PC-3 (cell line): ENCODE results near the gene TRIM27. TPM values are rescaled to one million over a fixed set of nuclear protein-coding genes. Genes with fewer than 3 reads are reported as not detected.
A peak's percentile ranks its signal among the peaks of the same experiment; 100 is the strongest.
"Not testable (repeated sequence)": the region's sequence is repeated elsewhere in the genome, so short reads cannot be mapped to it uniquely, and the experiment has no call there.

Source experiments
- ATAC-seq: fragments of 200-7000 bp; cut with Tn5 transposase; 2 replicates; pipeline ENCODE4 v1.9.1; 2020; ENCODE audit warnings: mild to moderate bottlenecking, moderate library complexity
- BruUV-seq: library from RNA; stranded (reverse); fragments of 400-500 nt; replicated peaks from 2 replicates; lab custom pipeline; 2021; lab: Mats Ljungman, UMichigan
- CTCF ChIA-PET: fragments of 300-600 bp; sonication (Branson Sonifier 250); formaldehyde crosslinking; loops from one replicate; lab custom pipeline; 2022; ENCODE audit warnings: antibody characterized with exemption; lab: Charles Lee
- POLR2A ChIA-PET: fragments of 300-600 bp; sonication (Branson Sonifier 250); formaldehyde crosslinking; loops from one replicate; lab custom pipeline; 2022; ENCODE audit warnings: antibody characterized with exemption; ENCODE audit not compliant: unreplicated experiment; lab: Charles Lee
- DNase-seq: peaks from one replicate; pipeline ENCODE4 v3.0.0-alpha.2; 2015
- H2AFZ ChIP-seq: fragments of 300-600 bp; sonication (generic); 2 replicates; pipeline ENCODE4 v1.6.0; 2016; ENCODE audit warnings: antibody characterized with exemption, low read length
- H3F3A ChIP-seq: fragments of 300-600 bp; sonication (generic); one replicate; pipeline ENCODE4 v1.6.0; 2017; ENCODE audit warnings: antibody characterized with exemption, low read length, control low read depth, mild to moderate bottlenecking; ENCODE audit not compliant: unreplicated experiment
- H3K27ac ChIP-seq: fragments of 300-600 bp; sonication (generic); 2 replicates; pipeline ENCODE4 v1.5.1; 2016; ENCODE audit warnings: mild to moderate bottlenecking, low read length
- H3K27me3 ChIP-seq: fragments of 300-600 bp; sonication (generic); 2 replicates; pipeline ENCODE4 v1.6.1; 2016; ENCODE audit warnings: low read length, mixed read lengths
- H3K36me3 ChIP-seq: fragments of 300-600 bp; sonication (generic); 2 replicates; pipeline ENCODE4 v1.6.1; 2016; ENCODE audit warnings: low read depth, mixed run types, low read length, mixed read lengths
- H3K4me1 ChIP-seq: fragments of 300-600 bp; sonication (generic); 2 replicates; pipeline ENCODE4 v1.5.1; 2016; ENCODE audit warnings: low read length; ENCODE audit not compliant: insufficient read depth
- H3K4me2 ChIP-seq: fragments of 300-600 bp; sonication (generic); 2 replicates; pipeline ENCODE4 v1.6.0; 2016; ENCODE audit warnings: low read length
- H3K4me3 ChIP-seq: fragments of 300-600 bp; sonication (generic); 2 replicates; pipeline ENCODE4 v1.5.1; 2016; ENCODE audit warnings: mild to moderate bottlenecking, low read length, mixed read lengths
- H3K79me2 ChIP-seq: fragments of 300-600 bp; sonication (generic); 2 replicates; pipeline ENCODE4 v1.6.1; 2017; ENCODE audit warnings: low read length, mixed read lengths
- H3K9ac ChIP-seq: fragments of 300-600 bp; sonication (generic); 2 replicates; pipeline ENCODE4 v1.6.0; 2016; ENCODE audit warnings: mild to moderate bottlenecking, low read length
- H3K9me2 ChIP-seq: fragments of 300-600 bp; sonication (generic); replicated peaks from 2 replicates; pipeline ENCODE4 v1.6.1; 2016; ENCODE audit warnings: mixed run types, low read length, mixed read lengths
- H3K9me3 ChIP-seq: fragments of 300-600 bp; sonication (generic); 2 replicates; pipeline ENCODE4 v1.6.1; 2016; ENCODE audit warnings: low read length, mixed read lengths
- H4K20me1 ChIP-seq: fragments of 300-600 bp; sonication (generic); 2 replicates; pipeline ENCODE4 v1.6.1; 2016; ENCODE audit warnings: low read length, mixed read lengths
- CTCF ChIP-seq: fragments of 300-600 bp; sonication (generic); conservative IDR thresholded peaks from 2 replicates; pipeline ENCODE4 v1.5.1; 2017; ENCODE audit warnings: antibody characterized with exemption, low read depth, mild to moderate bottlenecking, low read length
- EZH2 ChIP-seq: fragments of 300-600 bp; sonication (generic); IDR thresholded peaks from one replicate; pipeline ENCODE4 v1.6.1; 2017; ENCODE audit warnings: antibody characterized with exemption, mild to moderate bottlenecking, low read length; ENCODE audit not compliant: unreplicated experiment
- EZH2phosphoT487 ChIP-seq: fragments of 300-600 bp; sonication (generic); IDR thresholded peaks from 2 replicates; pipeline ENCODE4 v1.6.1; 2018; ENCODE audit warnings: mild to moderate bottlenecking, antibody characterized with exemption, low read length, borderline replicate concordance
- intact Hi-C: fragments of 100-400 bp; cut with micrococcal nuclease; formaldehyde crosslinking; loops from 2 replicates; pipeline ENCODE4 v1.9.0; 2023
- total RNA-seq: library from RNA; depleted of rRNA; stranded (reverse); fragments of >200 nt; gene quantifications from 2 replicates; pipeline ENCODE4 v1.2.3, GENCODE V29; 2014

Gene TRIM27
- total RNA-seq, 1 experiment from 2014 or later = 85.8 TPM

GRCh38 chr6:28957795-28958314 is 34.1 kb upstream of the TRIM27 start:
- H3K36me3 ChIP-seq, H3K9me2 ChIP-seq, H3K4me3 ChIP-seq, H4K20me1 ChIP-seq, H3K27ac ChIP-seq, H3K9ac ChIP-seq, H3K4me1 ChIP-seq, CTCF ChIA-PET, DNase-seq, H3F3A ChIP-seq, H3K27me3 ChIP-seq, ATAC-seq, H3K4me2 ChIP-seq, H2AFZ ChIP-seq, intact Hi-C loops, H3K9me3 ChIP-seq, H3K79me2 ChIP-seq, BruUV-seq: not testable (repeated sequence)
- POLR2A ChIA-PET = interaction anchor here (0.6 kb wide), 1 partner anchor 22 kb away, joined by 12 read pairs; no protein-coding TSS in a partner anchor

GRCh38 chr6:28956331-28956730 is 32.5 kb upstream of the TRIM27 start:
- DNase-seq (no peak), ATAC-seq (no peak)
- BruUV-seq = no TSS peak
- POLR2A ChIA-PET = no interaction called here
- H3K4me1 ChIP-seq = peaks cover 4% of the 10 kb centered on the region; the same call in 1 of the 2 replicates
- H3K4me2 ChIP-seq = no peak overlapping the region
- no peaks in the 10 kb centered on the region for H3K27me3 ChIP-seq
- no peak overlapping the region for H3K9ac ChIP-seq
- peaks cover 7% of the 10 kb centered on the region for H3F3A ChIP-seq
- CTCF ChIA-PET = no interaction called here
- no peaks in the 10 kb centered on the region for H3K9me2 ChIP-seq
- H3K27ac ChIP-seq = no peak overlapping the region
- no peaks in the 10 kb centered on the region for H4K20me1 ChIP-seq
- no peaks in the 10 kb centered on the region for H3K9me3 ChIP-seq
- TF ChIP-seq CTCF = no peak
- TF ChIP-seq EZH2phosphoT487 = no peak
- no peak for TF ChIP-seq EZH2
- intact Hi-C loops = no loop called here
- H3K79me2 ChIP-seq = no peaks in the 10 kb centered on the region
- H3K36me3 ChIP-seq = no peaks in the 10 kb centered on the region
- H3K4me3 ChIP-seq = no peak overlapping the region
- no peak overlapping the region for H2AFZ ChIP-seq

DNA sequence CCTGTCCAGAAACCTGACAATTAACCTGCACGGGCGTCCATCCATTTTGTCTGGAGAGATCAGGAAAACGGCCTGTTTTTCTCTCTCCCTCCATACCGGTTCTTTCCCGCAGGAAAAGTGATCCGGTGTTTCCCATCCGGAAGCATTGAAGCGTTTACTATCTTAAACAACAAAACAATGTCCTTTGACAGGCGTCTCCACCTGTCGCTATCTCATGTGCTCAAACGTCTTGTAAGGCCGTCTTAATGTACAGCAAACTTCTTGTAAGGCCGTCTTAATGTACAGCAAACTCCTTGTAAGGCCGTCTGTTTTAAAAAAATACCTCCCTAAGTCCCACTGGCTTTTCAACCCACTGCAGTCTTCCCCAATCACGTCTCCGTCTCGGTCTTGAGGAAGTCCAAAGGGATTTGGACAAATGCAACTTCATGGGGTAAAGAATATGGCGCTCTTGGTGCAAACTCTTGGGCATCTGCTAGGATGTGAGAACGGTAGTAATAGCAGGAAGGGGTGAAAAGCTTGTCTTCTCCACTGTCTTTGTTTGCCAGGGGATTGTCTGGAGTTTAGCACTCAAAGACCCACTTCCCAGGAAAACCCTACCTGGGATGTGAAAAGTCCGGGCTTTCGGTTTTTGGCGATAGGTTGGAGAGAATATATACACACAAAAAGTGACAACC is 29.9 kb upstream of the TRIM27 start:
- DNase-seq = peak; percentile 29
- peak overlapping the region; percentile 64 for H3K9ac ChIP-seq

More for the DNA sequence above, 29.9 kb upstream of the TRIM27 start:
- no TSS peak for BruUV-seq
- Histone ChIP-seq H3K36me3 (no peaks in the 10 kb centered on the region), H3K4me1 (peaks cover 8% of the 10 kb centered on the region), H3K4me3 (peak overlapping the region; percentile 82), H4K20me1 (no peaks in the 10 kb centered on the region), H3K27ac (peak overlapping the region; percentile 13; the same call in 1 of the 2 replicates), H3K4me2 (peak overlapping the region; percentile 93), H2AFZ (peak overlapping the region; percentile 100), H3K27me3 (no peaks in the 10 kb centered on the region), H3K9me2 (no peaks in the 10 kb centered on the region), H3F3A (peaks cover 10% of the 10 kb centered on the region), H3K79me2 (no peaks in the 10 kb centered on the region), H3K9me3 (no peaks in the 10 kb centered on the region)
- ChIA-PET POLR2A (no interaction called here), CTCF (no interaction called here)
- peak; percentile 40 for ATAC-seq
- no peak for TF ChIP-seq EZH2
- TF ChIP-seq CTCF = no peak
- TF ChIP-seq EZH2phosphoT487 = no peak
- intact Hi-C loops = loop anchor here (1.0 kb wide), 2 partner anchors 12 to 28 kb away; no protein-coding TSS in a partner anchor
